GM03348 (cell line): ENCODE measurements around the gene LIPA.
"Not testable (repeated sequence)": the region's sequence is repeated elsewhere in the genome, so short reads cannot be mapped to it uniquely, and the experiment has no call there.

Experiments
- DNase-seq: peaks from one replicate; pipeline ENCODE4 v3.0.0; 2012; ENCODE audit warnings: low spot score

LIPA gene

DNA sequence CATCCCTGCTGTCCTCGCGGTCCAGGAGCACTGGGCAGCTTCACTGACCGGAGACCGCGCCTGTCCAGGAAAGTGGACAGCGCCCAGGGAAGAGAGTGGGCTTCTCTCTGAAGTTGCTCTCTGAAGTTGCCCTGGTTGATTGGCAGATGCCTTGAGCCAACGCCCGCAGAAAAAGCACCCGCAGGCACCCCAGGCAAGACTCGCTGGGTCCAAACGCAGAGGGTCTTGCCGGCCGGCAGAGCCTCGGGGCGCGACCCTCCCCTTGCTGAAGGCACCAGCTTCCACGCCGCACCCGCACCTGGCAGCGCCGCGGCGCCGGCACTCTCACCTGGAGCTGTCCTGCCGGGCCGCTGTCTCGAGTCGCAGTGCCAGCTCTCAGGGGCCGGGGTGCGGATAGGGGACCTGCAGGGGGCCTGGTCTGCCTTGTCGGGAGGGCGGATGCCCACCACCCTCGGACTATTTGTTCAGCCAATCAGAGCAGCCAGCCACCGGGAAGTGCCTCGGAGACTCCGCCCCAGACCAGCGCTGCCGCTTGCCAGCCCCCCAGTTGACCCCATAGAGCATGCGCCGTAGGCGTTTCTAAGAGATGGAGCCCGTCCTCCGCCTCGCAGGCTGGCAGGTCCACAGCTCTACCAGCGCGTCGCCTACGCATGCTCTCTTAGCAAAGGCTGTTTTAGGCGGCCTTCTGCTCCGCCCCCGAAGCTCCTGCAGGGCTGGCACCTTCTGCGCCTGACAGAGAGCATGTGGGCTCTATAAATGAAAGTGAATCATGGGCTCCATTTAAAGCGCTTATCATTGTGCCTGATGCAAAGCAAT is at the start of gene LIPA:
TSS of gene LIPA (minus strand) at position 367 of the 816 bp plus-strand sequence. CDS start 4,127 bp downstream, outside the sequence.
- peak; percentile 98 for DNase-seq

DNA sequence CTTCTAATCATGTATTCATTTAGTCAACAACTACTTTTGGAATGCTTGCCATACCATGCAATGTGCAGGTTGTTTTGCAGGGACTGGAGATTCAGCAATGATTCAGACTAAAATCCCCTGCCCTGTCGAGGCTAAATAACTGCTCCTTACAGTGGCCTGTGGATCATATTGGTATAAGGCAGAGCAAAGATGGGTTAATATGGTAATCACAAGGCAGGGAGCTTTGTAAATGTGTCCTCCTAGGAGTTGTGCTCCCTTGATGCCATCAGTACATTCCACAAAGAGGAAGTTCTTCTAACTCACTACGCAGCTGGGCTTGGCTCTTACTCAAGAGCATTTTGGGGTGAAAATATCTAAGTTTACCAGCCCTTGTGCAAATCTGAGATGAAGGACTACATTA is 49.7 kb upstream of the LIPA start:
- DNase-seq, result peak; percentile 26

DNA sequence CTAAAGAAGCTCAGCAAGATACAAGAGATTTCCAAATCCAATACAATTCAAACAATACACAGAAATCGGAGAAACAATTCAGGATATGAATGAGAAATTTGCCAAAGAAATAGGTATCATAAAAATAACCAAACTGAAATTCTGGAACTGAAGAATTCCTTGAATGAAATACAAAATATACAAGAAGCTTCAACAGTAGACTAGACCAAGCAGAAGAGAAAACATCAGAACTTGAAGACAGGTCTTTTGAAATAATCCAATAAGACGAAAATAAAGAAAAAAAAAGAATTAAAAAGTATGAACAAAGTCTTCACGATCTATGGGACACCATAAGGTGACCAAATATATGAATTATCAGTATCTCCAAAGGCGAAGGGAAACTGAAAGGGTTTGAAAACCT is 47.5 kb upstream of the LIPA start:
- no peak for DNase-seq

DNA sequence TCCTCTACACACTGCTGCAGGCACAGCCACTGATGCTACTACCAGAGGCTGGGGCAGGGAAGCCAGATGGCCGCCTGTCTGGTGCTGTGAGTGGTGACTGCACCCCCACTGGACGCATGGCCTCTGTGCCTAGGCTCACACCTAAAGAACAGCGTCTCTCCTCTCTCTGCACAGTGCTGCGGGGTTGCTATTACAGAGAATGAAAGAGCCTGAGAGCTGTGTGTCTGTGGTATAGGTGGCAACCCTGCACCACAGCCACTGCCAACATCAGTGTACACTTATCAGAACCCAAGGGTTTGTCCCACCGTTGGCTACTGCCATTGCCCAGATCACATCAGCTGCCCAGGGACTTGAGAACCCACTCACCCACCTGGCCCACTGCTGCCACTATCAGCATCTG is 46.2 kb upstream of the LIPA start:
- no peak for DNase-seq

DNA sequence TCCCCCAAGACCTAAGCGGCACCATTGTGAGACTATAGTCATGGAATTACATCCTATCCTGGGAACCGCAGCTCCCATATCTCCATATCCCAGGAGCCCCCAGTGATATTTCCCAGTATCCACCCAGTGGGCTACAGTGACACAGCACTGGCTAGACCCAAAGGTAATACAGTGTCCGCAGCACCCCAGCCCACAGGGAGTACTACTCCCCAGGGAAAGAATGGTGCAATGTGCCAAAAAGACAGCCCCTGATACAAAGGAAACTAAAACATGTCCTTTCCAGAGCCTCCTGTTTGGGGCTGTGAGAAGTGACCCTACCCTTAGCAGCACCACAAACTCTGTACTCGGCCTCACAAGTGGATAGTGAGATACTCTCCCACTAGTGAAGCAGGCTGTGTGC is 45.8 kb upstream of the LIPA start:
- DNase-seq, result no peak

DNA sequence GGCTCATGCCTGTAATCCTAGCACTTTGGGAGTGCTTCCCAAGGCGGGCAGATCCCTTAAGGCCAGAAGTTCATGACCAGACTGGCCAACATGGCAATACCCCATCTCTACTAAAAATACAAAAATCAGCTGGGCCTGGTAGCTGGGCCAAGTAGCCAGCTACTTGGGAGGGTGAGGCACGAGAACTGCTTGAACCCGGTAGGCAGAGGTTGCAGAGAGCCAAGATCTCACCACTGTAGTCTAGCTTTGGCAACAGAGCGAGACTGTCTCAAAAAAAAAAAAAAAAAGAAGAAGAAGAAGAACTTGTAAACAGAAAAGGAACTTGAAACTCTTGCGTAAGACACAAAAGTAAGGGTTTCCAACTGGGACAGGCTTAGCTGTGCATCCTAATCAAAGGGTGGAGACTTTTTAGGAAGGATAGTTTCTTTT is 44.7 kb upstream of the LIPA start:
- peak; percentile 49 for DNase-seq

DNA sequence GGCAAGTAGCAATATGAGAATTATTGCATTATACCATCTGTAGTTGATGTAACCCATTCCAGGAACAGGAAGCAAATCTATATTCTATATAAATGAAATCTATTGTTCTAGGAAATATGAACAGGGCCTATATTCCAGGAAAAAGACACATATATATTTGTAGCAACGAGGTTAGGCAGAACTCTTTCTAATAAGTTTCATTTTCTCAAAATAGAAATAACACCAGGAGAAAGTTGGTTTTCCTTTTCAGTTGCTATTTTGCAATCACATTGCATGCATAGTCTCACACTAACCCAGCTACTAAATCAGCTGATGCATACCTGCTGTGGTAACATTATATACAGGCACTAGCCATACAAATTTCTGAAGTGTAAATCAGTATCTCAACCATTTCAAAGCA is 44.0 kb upstream of the LIPA start:
- peak; percentile 74 for DNase-seq

DNA sequence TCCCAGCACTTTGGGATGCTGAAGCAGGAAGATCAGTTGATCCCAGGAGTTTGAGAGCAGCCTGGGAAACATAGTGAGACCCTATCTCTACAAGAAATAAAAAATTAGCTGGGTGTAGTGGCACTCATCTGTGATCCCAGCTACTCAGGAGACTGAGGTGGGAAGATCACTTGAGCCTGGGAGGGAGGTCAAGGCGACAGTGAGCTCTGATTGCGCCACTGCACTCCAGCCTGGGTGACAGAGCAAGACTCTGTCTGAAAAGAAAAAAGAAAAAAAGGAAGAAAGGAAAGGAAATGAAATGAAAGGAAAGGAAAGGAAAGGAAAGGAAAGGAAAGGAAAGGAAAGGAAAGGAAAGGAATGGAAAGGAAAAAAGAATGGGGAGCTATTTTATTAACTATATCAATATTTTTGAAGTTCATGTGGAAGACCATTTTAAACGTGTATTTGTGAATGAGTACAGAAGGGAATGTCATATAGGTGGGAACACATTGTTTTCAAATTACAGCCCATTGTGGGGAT is 43.2 kb upstream of the LIPA start:
- no peak for DNase-seq

DNA sequence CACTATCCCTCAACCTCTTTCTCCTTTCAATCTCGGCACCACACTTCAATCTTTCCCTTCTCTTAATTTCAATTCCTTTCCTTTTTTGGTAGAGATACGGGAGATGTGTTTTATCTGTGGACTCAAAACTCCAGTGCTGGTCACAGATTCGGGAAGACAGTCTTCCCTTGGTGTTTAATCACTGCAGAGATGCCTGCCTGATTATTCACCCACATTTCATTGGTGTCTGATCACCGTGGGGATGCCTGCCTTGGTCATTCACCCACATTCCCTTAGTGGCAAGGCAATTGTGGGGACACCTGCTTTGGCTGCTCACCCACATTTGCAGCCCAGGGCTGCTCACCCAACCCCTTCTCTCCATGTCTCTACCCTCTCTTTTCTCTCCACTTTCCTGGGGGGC is 33.7 kb upstream of the LIPA start:
- not testable (repeated sequence) for DNase-seq

DNA sequence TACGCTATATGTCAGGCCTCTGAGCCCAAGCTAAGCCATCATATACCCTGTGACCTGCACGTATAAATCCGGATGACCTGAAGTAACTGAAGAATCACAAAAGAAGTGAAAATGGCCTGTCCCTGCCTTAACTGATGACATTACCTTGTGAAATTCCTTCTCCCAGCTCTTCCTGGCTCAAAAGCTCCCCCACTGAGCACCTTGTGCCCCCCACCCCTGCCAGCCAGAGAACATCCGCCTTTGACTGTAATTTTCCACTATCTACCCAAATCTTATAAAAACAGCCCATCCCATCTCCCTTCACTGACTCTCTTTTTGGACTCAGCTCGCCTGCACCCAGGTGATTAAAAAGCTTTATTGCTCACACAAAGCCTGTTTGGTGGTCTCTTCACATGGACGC is 33.1 kb upstream of the LIPA start:
- not testable (repeated sequence) for DNase-seq

DNA sequence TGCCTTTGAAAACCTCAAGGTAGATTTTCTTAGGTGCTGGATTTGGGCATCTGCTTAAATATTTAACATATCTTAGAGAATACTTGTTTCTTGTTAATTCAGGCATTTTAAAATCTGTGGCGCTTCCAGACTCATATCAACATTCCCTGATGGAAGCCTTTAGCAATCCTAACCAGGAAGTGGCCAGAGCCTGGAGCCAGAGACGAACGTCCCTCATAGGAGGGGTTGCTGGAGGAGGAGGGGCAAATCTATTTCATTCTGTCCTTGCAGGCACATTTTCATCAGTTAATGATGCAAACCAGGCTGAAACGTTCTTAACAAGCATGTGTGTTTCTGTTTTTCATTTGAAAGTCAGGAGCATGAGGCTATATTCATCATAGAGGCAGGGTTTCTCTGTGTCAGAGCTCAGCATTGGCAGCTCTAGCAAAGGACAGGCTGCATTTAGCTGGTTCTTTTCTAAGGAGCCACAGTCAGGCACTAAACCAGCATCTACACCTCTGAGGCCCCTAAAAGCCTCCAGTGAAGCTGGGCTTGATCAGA is 32.4 kb upstream of the LIPA start:
- peak; percentile 80 for DNase-seq

DNA sequence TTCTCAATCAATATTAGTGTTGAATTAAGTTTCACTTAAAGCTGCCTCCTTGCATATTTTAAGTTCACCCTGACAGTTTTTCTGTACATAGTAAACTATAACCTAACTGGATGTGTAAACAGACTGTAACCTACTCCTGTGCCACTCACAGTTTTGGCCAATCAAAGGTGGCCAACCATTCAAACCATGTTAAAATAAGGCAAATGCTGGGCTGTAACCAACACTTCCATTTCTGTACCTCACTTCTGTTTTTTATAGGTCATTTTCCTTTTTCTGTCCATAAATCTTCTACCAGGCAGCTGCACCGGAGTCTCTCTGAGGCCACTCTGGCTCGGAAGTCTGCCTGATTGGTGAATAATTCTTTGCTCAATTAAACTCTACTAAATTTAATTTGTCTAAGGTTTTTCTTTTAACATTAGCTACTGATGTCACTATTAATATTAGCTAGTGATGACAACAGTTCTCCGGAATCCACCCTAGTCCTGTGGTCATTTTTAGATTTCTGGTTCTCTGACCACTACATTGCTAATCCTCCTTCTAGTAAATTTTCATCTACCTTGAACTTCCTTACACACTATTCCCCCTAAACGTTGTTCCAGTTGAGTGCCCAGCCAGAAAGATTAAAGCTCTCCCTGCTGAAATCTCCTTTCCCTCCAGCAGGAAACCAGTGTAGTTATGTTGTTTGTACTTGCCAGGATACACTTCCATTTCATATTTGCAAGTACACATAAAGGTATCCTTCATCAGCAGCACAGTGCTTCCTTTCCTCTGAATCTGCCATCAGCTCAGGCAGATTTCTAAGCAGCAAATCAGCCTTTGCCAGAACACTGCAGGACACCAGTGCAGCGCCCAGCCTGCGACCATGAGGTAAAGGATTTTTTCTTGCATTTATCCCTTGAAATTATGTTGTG is 31.7 kb upstream of the LIPA start:
- DNase-seq, result peak; percentile 43

DNA sequence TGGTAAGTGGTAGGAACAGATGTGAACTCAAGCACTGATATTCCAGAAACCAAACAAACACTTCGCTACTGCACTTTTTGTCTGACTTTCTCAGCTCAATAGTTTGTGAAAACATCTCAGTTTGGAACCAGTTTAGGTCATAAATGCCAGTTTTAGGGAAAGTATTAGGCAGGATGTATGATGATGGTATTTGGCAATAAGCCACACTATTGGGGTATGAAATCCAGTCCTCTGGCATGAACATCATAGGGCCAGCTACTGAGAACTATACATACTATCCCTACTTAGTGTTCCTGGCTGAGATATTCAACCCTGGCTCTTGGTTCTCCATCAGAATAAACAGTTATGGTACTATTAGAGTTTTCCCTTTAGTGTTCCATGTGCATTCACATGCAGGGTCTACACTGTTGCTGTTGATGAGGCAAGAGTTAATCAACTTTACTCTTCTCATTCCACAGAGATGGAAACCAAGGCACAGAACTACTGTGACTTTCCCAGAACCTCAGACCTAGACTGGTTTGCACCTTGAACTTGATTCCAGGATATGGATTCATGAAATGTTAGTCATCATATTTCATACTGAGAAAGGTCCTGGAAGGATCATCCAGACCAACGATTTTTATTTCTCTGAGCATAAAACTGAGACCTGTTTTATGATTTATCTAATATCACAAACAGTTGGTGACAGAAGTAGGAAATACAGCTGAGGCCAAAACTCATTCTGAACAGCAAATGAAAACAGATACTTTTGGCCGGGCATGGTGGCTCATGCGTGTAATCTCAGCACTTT is 30.2 kb upstream of the LIPA start:
- no peak for DNase-seq

DNA sequence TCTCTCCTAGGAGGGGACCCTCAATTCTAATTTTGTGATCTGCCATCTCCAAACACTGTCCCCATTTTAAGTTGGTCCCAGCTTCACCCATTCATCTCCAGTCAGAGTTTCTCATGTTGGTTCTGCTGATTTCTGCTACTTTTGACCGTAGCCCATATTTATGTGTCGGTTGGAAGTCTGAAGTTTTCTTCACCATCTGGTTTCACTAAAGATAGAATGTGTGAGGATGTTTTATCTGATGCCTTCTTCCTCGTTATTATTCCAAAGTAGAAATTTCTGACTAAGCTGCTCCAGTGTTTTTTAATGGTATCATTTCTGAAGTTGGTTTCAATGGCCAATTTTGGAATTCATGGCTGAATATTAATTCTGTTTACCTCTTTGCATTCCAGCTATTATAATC is 28.9 kb upstream of the LIPA start:
- DNase-seq, result peak; percentile 37

DNA sequence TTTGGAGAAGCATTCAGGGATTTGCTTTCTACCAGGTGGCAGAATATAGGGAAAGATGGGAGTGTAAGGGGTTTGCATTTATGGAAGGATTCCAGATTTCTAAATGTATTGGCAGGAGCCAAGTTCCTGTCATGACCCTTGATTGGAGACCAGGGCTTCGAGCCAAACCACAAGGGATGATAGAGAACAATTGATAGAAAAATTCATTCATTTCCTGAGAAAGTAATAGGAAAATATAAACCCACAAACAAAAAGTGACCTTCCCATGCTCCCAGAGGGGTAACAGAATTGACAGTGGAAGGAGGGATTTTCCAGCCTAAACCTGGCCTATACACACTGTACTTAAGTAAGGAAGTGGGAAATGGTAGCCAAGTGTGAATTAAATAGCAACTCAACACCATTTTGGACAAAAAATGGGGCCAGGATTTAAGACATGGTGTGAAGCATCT is 27.9 kb upstream of the LIPA start:
- DNase-seq, result no peak

DNA sequence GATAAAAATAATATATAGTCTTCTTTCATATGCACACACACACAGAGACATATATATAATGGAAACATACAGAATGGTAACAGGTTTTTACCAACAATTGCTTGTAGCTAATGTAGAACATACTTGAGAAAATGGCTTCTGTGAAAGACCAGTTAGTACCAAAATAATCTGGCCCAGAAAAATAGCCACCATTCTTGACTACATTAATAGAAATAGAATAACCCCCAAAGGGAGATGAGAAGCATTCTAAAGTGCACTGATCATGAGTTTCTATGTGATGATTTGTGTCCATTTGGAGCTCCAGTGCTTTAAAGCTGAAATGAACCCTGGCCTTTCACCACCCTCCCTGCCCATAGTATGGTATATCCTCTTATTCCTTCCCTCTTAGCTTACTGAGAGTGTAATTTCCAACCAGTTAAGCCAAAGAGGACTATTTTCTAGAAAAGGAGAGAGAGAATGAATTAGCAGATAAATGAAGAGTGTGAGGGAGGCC is 27.4 kb upstream of the LIPA start:
- no peak for DNase-seq

DNA sequence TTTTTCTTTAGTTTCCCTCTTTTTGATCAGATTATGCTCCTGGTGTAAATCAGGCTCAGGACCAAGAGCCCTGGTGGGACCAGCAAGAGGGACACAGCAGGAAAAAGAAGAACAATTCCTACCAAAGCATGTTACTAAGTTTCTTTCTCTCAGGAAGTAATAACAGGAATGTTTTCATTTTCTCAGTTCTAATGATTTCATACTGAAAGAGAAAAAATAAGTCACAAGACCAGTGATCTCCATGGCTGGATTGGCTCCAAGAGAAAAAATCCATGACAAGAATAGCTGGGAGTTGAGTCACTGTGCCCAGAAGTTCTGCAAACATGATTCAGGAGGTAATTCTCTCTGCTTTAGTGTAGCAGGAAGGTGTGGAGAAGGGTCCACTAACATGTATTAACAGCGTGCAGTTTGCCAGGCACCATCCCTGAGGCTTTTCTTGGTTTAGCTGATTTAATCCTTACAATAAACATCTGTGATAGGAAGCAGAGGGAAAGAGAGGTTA is 26.5 kb upstream of the LIPA start:
- peak; percentile 73 for DNase-seq

DNA sequence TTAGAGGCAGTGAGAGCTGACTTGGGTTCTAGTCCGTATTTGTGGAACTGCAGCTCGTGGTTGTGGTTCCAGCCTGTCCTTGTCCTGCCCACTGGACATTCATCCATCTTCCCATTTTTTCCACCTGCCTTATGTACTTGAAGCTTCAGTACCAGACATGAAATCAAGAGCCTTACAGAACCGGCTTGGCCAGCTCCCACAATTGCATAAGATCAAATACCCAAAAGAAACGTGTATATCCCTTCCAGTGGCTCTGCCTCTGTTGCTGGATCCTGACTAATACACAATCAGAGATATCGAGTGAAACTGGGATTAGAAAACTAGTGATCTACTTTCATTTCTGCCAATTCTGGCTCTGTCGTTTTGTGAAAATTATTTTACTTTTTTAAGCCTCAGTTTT is 23.8 kb upstream of the LIPA start:
- DNase-seq, result no peak

DNA sequence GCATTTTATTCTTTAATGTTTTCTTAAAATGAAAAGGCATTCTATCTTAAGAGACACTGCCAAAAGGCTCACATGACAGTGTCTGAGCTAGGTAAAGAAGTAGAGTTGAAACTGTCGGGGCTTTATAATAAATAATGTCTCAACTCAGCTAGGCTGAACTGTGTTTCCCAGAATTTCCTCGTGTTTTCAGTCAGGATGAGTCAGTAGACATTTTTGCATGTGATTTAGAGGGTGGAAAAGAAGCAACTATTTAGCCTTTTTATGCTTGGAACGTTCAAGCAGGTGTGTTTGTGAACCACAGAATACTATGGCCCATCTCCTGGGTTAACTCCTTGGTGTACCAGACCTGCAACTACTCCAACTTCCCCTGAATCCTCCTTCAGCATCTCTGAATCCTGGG is 23.4 kb upstream of the LIPA start:
- peak; percentile 47 for DNase-seq

DNA sequence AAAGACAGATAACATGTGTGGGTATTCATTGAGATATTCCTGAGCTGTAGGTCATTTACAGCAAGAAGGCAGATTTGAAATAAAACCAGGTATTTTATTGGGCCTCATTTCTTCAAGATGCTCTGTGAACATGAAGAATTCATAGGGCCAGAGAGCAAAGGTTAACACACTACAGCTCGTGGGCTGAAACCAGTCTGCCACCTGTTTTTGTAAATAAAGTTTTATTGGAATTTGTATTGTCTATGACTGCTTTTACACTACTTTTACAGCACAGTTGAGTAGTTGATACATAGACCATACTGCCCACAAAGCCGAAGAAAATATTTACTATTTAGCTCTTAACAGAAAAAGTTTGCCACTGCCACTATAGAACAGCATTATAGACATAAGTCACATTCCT is 22.1 kb upstream of the LIPA start:
- DNase-seq, result no peak

DNA sequence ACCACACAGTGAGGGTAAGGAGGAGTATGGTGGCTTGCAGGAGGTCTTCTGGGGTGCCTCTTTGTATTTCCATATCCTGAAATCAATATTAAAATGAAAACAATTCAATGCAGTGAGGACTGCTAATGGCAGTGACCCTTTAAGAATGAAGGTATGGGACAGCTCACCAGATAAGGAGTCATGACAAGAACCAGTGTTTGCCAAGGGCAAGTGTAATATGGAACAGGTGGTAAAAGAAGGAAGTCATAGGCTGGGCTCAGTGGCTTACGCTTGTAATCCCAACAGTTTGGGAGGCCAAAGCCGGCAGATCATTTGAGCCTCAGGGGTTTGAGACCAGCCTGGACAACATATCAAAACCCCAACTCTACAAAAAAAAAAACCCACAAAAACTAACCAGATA is 20.0 kb upstream of the LIPA start:
- DNase-seq, result no peak
